Activated T-cell treated with anti-CD3 and anti-CD28 coated beads, Interleukin-2, amount 50 U/mL, for 72 hours (primary cell): Measurements from ENCODE around the gene CIAO2A. TPM values are rescaled to one million over a fixed set of nuclear protein-coding genes. Genes with fewer than 3 reads are reported as not detected.

Experiments
- ATAC-seq, 2 donors: fragments of 150-1000 bp; cut with Tn5 transposase; replicated peaks in 1 of 2; 2 replicates each; pipeline ENCODE4 v1.10.0; 2021; ENCODE audit warnings: moderate library complexity in 2 of 2, mild to moderate bottlenecking in 1 of 2
- DNase-seq, 2 donors: peaks; one replicate each; pipeline ENCODE4 v3.0.0; 2021 to 2022; ENCODE audit warnings: mixed read lengths in 1 of 2
- H3K27ac Mint-ChIP-seq: one replicate; pipeline ENCODE4 v1.8.0; 2022; ENCODE audit warnings: mild to moderate bottlenecking, moderate library complexity, mixed read lengths
- H3K27me3 Mint-ChIP-seq: one replicate; pipeline ENCODE4 v1.8.0; 2022; ENCODE audit warnings: low read depth, mixed read lengths
- H3K36me3 Mint-ChIP-seq, 2 donors: one replicate each; pipeline ENCODE4 v1.8.0; 2022; ENCODE audit warnings: mixed read lengths in 2 of 2, mild to moderate bottlenecking in 1 of 2; ENCODE audit not compliant: insufficient read depth in 2 of 2
- H3K4me1 Mint-ChIP-seq: one replicate; pipeline ENCODE4 v1.8.0; 2022; ENCODE audit warnings: low read depth, mixed read lengths
- H3K4me3 Mint-ChIP-seq, 2 donors: one replicate each; pipeline ENCODE4 v1.8.0; 2022; ENCODE audit warnings: mild to moderate bottlenecking in 2 of 2, mixed read lengths in 2 of 2, moderate library complexity in 2 of 2
- H3K9me3 Mint-ChIP-seq, 2 donors: one replicate each; pipeline ENCODE4 v1.8.0; 2022; ENCODE audit warnings: mixed read lengths in 2 of 2
- total RNA-seq, 2 donors: library from RNA; stranded (reverse); gene quantifications; one replicate each; pipeline ENCODE4 v1.2.3, GENCODE V29; 2022

CIAO2A gene
- total RNA-seq, 2 donors from 2014 or later = 65.1 to 74.5 TPM

- Mint-ChIP-seq H3K27me3 (no peaks in the 10 kb centered on the region), H3K4me3 (no peak overlapping the region), H3K4me1 (peaks cover 3% of the 10 kb centered on the region), H3K36me3 (no peaks in the 10 kb centered on the region), H3K27ac (no peak overlapping the region), H3K9me3 (no peaks in the 10 kb centered on the region)
- DNase-seq (no peak), ATAC-seq (no peak)
Observed at GRCh38 chr15:64037116-64037515, 56.5 kb downstream of the CIAO2A start.

DNA sequence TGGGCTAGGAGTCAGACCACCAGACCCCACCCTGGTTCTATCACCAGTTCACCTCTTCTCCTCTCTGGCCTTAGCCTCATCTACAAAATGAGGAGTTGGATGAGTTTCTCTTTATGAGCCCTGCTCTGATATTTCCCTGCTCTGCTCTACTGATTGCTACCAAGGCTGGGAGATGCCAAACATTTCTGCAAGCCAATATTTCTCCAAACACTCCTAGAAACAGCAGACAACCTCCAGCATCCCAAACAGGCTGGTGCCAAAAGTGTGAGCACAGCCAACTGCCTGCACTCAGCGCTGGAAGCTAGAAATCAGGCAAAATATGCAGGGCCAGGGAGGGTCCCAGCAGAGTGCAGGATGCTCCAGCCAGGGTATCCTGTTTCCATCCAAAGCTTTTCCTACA lies 58.1 kb downstream of the CIAO2A start:
- no peak overlapping the region for H3K4me3 Mint-ChIP-seq
- peaks cover 8% of the 10 kb centered on the region for H3K4me1 Mint-ChIP-seq
- no peak for DNase-seq
- ATAC-seq = no peak
- H3K27ac Mint-ChIP-seq = no peak overlapping the region
- no peaks in the 10 kb centered on the region for H3K36me3 Mint-ChIP-seq
- H3K27me3 Mint-ChIP-seq = no peaks in the 10 kb centered on the region
- no peaks in the 10 kb centered on the region for H3K9me3 Mint-ChIP-seq

DNA sequence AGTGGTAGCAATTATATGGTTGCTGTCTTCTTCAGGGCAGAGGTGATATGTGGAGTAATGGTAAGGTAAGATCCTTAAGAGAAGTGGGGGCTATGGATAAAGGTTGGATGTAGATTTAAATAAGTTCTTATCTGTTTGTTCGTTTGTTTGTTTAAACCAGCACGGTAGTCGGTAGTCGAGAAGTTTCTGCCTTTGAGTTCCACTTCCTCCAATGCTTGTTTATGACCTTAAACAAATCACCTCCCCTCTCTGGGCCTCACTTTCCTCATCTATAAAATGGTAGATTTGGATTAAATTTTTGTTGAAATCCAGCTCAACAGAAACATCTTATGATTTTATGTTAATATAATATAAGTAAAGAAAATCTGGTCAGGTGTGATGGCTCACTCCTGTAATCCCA lies 59.1 kb downstream of the CIAO2A start:
- H3K4me1 Mint-ChIP-seq = peaks cover 10% of the 10 kb centered on the region
- no peaks in the 10 kb centered on the region for H3K9me3 Mint-ChIP-seq
- H3K27me3 Mint-ChIP-seq = no peaks in the 10 kb centered on the region
- DNase-seq = no peak
- H3K27ac Mint-ChIP-seq = no peak overlapping the region
- no peak overlapping the region for H3K4me3 Mint-ChIP-seq
- H3K36me3 Mint-ChIP-seq = no peaks in the 10 kb centered on the region
- no peak for ATAC-seq

- Mint-ChIP-seq H3K36me3 (no peaks in the 10 kb centered on the region), H3K27me3 (no peaks in the 10 kb centered on the region), H3K9me3 (no peaks in the 10 kb centered on the region), H3K27ac (no peak overlapping the region), H3K4me1 (peaks cover 15% of the 10 kb centered on the region), H3K4me3 (no peak overlapping the region)
- ATAC-seq = no peak
- no peak for DNase-seq
Observed at GRCh38 chr15:64032329-64032728, 61.3 kb downstream of the CIAO2A start.

DNA sequence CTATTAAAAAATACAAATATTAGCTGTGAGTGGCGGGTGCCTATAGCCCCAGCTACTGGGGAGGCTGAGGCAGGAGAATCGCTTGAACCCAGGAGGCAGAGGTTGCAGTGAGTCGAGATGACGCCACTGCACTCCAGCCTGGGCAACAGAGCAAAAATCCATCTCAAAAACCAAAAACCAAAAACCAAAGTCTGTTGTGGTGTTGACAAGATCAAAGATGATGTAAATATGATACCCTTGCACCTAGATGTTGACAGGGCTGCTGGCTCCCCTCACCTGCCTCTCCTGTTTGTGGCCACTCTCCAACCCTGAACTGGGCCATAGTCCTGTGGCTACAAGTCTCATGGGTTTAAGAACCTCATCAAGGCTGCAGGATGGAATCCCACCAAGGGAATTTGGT lies 63.5 kb downstream of the CIAO2A start:
- Mint-ChIP-seq H3K36me3 (no peaks in the 10 kb centered on the region), H3K27me3 (no peaks in the 10 kb centered on the region), H3K4me3 (no peak overlapping the region), H3K9me3 (no peaks in the 10 kb centered on the region), H3K27ac (no peak overlapping the region), H3K4me1 (peaks cover 15% of the 10 kb centered on the region)
- ATAC-seq (peak in 1 of 2 donors; percentile 33), DNase-seq (no peak)

- DNase-seq = no peak
- H3K4me3 Mint-ChIP-seq = peak overlapping the region in 1 of 2 donors; percentile 2
- H3K27me3 Mint-ChIP-seq = no peaks in the 10 kb centered on the region
- H3K36me3 Mint-ChIP-seq = no peaks in the 10 kb centered on the region
- H3K9me3 Mint-ChIP-seq = no peaks in the 10 kb centered on the region
- H3K27ac Mint-ChIP-seq = no peak overlapping the region
- peak; percentile 82 to 85 for ATAC-seq
- H3K4me1 Mint-ChIP-seq = peaks cover 15% of the 10 kb centered on the region
Observed at GRCh38 chr15:64029633-64030032, 64.0 kb downstream of the CIAO2A start.

- H3K4me1 Mint-ChIP-seq = peaks cover 15% of the 10 kb centered on the region
- H3K27ac Mint-ChIP-seq = no peak overlapping the region
- no peaks in the 10 kb centered on the region for H3K27me3 Mint-ChIP-seq
- H3K4me3 Mint-ChIP-seq = peak overlapping the region in 1 of 2 donors; percentile 2
- no peaks in the 10 kb centered on the region for H3K36me3 Mint-ChIP-seq
- H3K9me3 Mint-ChIP-seq = no peaks in the 10 kb centered on the region
- peak; percentile 8 to 15 for ATAC-seq
- no peak for DNase-seq
Observed at GRCh38 chr15:64029110-64029509, 64.5 kb downstream of the CIAO2A start.

GRCh38 chr15:64026591-64026990 lies 67.0 kb downstream of the CIAO2A start:
- Mint-ChIP-seq H3K4me1 (peaks cover 7% of the 10 kb centered on the region), H3K36me3 (no peaks in the 10 kb centered on the region), H3K27me3 (no peaks in the 10 kb centered on the region), H3K4me3 (no peak overlapping the region), H3K9me3 (no peaks in the 10 kb centered on the region), H3K27ac (no peak overlapping the region)
- DNase-seq = no peak
- no peak for ATAC-seq

DNA sequence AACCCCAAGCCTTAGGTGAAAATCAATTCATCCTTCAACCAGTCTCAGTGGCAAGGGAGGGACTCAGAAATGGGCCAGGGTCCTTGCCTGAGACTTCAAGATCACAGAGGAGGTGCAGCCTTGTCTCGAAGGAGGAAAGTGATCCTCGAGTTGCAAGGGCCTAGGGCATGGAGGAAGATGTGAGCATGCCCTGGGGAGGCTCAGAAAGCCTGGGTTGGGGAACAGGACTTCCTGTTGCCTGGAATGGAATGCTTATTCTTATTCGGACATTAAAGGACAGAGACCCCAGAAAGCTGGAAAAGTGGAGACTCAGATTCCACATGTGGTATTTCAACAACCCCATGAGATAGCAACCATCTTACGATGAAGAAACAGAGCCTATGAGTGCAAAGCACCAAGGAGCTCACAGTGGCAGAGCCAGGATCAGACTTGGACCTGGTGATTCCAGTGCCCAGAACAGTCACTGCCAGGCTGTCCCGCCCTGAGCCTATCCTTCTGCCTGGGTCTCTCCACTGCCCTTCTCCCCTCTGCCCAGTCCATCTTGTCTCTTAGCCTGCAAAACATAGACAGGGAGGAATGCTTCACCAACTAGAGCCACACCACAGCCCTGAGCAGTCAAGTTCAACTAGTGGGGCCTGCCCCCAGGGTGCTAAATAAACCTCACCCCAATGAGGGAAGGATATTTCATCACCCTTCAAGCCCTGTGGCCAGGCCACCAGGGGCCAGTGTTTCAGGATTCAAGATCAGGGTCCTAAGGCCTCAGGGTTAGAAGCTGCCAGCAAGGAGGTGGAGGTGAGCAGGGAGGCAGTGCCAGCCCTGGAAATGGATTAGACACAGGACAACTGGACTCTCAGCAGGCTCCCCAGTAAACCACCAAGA lies 69.2 kb downstream of the CIAO2A start:
- H3K27me3 Mint-ChIP-seq = no peaks in the 10 kb centered on the region
- no peaks in the 10 kb centered on the region for H3K36me3 Mint-ChIP-seq
- ATAC-seq = peak in 1 of 2 donors; percentile 41
- H3K9me3 Mint-ChIP-seq = no peaks in the 10 kb centered on the region
- H3K4me1 Mint-ChIP-seq = peaks cover 4% of the 10 kb centered on the region
- H3K4me3 Mint-ChIP-seq = no peak overlapping the region
- DNase-seq = no peak
- no peak overlapping the region for H3K27ac Mint-ChIP-seq

- ATAC-seq (no peak), DNase-seq (no peak)
- H3K4me3 Mint-ChIP-seq = no peak overlapping the region
- no peaks in the 10 kb centered on the region for H3K4me1 Mint-ChIP-seq
- no peaks in the 10 kb centered on the region for H3K27me3 Mint-ChIP-seq
- H3K36me3 Mint-ChIP-seq = no peaks in the 10 kb centered on the region
- H3K9me3 Mint-ChIP-seq = no peaks in the 10 kb centered on the region
- H3K27ac Mint-ChIP-seq = no peak overlapping the region
Observed at GRCh38 chr15:64023220-64023619, 70.4 kb downstream of the CIAO2A start.

GRCh38 chr15:64022571-64022970 lies 71.1 kb downstream of the CIAO2A start:
- no peak overlapping the region for H3K4me3 Mint-ChIP-seq
- DNase-seq (no peak), ATAC-seq (no peak)
- H3K27ac Mint-ChIP-seq = no peak overlapping the region
- H3K4me1 Mint-ChIP-seq = no peaks in the 10 kb centered on the region
- no peaks in the 10 kb centered on the region for H3K36me3 Mint-ChIP-seq
- no peaks in the 10 kb centered on the region for H3K9me3 Mint-ChIP-seq
- no peaks in the 10 kb centered on the region for H3K27me3 Mint-ChIP-seq
